Fibroblast of skin of right quadriceps (primary cell): ENCODE data around the gene SMURF1.
"Not testable (repeated sequence)": the region's sequence is repeated elsewhere in the genome, so short reads cannot be mapped to it uniquely, and the experiment has no call there.

ENCODE experiments used
- DNase-seq: peaks from one replicate; pipeline ENCODE4 v3.0.0-alpha.2; 2013

SMURF1 gene

DNA sequence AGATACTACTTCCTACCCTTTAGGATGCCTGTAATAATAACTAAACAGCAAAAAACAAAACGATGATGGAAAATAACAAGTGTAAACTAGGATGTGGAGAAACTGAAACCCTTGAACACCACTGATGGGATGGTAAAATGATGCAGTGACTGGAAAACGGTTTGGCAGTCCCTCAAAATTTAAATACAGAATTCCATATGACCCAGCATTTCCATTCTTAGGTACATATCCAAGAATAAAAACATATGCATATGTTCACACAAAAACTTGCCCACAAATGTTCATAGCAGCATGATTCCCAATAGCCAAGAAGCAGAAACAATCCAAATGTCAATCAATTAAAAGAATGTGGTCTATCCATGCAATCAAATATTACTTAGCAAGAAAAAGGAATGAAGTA is 25.8 kb downstream of the SMURF1 start:
- no peak for DNase-seq

- DNase-seq: no peak
Measured at GRCh38 chr7:99116144-99116543, 27.8 kb downstream of the SMURF1 start.

DNA sequence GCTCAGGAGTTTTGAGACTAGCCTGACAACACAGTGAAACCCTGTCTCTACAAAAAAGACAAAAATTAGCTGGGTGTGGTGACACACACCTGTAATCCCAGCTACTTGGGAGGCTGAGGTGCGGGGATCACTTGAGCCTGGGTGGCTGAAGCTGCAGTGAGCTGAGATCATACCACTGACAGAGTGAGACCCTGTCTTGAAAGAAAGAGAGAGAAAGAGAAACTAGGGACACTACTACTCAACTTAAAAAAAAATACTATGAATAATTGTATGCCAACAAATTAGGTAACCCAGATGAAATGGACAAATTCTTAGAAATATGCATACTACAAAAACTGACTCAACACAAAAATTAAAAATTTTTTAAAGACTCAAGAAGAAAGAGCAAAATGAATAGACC is 28.5 kb downstream of the SMURF1 start:
- DNase-seq: no peak

- DNase-seq: no peak
Measured at GRCh38 chr7:99112979-99113378, 30.9 kb downstream of the SMURF1 start.

DNA sequence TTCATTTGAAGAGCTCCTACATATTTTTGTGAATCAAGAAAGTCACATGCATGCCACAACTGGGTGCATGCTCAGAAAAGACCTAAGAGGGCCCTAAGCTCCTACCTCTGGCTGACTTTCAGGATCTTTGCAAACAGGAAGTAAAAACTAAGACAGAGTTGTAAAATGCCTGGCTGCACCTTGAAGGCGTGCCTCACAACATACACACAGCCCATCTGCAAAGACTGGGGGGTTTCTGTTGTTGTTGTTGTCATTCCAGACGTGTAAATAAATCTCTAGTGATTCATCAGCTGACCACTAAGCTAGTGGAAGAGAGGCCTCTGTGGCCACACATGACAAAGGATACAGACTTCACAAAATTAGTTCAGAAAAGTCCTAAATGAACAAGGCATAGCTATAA is 31.8 kb downstream of the SMURF1 start:
- no peak for DNase-seq

- DNase-seq: no peak
Measured at GRCh38 chr7:99111591-99111990, 32.3 kb downstream of the SMURF1 start.

GRCh38 chr7:99109108-99110051 is 34.5 kb downstream of the SMURF1 start:
- DNase-seq: no peak

GRCh38 chr7:99108613-99109012 is 35.3 kb downstream of the SMURF1 start:
- DNase-seq: peak; percentile 78

DNA sequence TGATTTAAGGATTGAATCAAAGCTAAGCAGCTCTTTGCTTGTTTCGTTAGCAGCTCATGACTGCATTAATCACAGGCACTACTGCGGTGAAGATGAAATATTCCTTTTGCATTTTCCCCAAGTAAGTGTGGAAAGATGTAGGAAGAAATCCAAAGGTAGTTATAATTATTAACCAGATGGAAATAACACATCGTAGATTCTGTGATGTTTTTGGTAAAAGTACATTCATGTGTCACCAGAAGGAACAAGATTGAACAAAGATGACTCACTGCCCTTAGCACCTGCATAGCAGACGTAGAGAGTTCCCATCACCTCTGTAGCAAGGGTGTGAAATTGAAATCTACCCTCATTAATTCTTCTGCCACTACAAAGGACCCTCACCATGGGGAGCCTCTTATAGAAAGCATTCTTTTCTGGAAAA is 37.1 kb downstream of the SMURF1 start:
- DNase-seq: no peak

GRCh38 chr7:99106411-99106810 is 37.5 kb downstream of the SMURF1 start:
- DNase-seq: no peak

DNA sequence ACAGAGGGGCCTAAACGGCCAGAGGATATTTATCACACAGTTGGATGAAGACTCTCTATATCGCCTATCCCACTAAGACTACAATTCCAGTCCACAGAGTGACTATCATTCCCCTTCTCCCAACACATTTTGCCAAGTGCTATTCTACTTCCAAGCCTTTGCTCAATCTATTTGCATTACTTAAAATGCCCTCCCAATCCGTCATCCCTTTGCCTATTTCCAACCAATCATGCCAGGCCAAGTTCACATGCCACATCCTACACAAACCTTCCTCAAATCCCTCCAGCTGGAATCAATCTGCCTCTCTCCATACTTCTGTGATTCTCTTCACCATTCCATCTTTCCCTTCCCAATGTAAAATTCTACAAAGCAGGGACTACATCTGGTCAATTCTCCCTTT is 38.2 kb downstream of the SMURF1 start:
- DNase-seq: no peak

- DNase-seq: no peak
Measured at GRCh38 chr7:99104631-99105030, 39.3 kb downstream of the SMURF1 start.

DNA sequence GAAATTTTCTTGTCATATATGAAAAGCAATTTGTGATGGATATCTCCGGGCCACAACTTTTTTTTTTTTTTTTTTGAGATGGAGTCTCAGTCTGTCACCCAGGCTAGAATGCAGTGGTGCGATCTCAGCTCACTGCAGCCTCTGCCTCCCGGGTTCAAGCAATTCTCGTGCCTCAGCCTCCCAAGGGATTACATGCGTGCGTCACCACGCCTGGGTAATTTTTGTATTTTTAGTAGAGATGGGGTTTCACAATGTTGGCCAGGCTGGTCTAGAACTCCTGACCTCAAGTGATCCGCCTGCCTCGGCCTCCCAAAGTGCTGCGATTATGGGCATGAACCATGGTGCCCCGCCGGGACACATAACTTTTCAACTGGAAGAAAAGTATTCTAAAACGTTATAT is 40.1 kb downstream of the SMURF1 start:
- not testable (repeated sequence) for DNase-seq

DNA sequence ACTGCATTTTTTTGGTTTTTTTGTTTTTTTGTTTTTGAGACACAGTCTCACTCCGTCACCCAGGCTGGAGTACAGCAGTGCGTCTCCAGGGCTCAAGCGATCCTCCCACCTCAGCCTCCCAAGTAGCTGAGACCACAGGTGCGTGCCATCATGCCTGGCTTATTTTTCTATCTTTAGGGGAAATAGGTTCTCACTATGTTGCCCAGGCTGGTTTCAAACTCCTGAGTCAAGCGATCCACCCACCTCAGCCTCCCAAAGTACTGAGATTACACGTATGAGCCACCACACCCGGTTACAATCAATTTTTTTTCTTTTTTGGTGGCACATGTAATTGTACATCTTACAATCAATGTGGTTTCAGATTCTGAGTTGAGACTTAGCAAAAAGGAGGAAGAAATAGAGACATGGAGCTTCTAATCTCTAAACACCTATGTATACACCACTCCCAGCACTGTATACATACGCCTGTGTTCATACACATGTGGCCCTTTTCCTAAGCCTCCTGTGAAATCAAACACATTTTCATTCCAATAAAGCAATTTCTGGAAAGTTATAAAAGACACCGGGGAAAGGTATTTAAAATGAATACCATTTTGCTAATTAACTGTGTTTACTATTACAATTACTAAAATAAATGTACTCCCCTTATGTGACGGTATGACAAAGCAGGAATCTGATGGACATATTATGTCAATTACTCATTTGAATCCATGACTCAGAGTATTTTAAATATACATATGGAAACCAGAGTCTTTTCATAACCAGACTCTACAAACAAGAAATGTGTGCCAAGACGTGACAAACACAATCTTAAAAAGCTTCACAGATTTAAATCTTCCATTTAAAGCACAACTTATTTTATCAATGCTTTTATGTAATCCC is 40.9 kb downstream of the SMURF1 start:
- DNase-seq: peak; percentile 83

DNA sequence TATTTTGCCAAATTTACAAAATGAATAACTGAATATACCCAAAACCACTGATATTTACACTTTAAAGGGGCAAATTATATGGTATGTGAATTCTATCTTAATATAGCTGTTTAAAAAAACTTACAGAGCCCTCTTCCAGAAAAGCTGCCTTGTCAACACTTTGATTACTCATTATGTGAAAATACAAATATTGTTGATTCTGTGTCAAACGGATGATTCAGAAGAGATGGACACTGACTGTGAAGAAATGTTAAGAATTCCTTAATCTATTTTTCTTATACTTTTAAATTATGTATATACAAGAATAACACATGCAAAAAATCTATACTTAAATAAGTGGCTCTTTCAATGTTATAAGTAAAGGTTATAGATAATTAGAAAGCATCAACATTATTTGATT is 41.5 kb downstream of the SMURF1 start:
- no peak for DNase-seq

DNA sequence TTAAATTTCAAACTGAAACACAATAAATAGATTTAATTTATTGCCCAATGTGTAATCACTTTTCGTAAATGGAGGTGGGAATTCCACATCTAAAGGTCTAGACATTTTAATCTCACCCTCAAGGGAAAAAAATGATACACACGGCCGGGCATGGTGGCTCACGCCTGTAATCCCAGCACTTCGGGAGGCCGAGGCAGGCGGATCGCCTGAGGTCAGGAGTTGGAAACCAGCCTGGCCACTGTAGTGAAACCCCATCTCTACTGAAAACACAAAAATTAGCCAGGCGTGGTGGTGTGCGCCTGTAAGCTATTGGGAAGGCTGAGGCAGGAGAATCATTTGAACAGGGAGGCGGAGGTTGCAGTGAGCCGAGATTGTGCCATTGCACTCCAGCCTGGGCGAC is 42.4 kb downstream of the SMURF1 start:
- DNase-seq: not testable (repeated sequence)

GRCh38 chr7:99099499-99100077 is 44.3 kb downstream of the SMURF1 start:
- DNase-seq: peak; percentile 54

GRCh38 chr7:99098824-99099498 is 44.9 kb downstream of the SMURF1 start:
- no peak for DNase-seq

GRCh38 chr7:99098286-99098823 is 45.6 kb downstream of the SMURF1 start:
- no peak for DNase-seq

DNA sequence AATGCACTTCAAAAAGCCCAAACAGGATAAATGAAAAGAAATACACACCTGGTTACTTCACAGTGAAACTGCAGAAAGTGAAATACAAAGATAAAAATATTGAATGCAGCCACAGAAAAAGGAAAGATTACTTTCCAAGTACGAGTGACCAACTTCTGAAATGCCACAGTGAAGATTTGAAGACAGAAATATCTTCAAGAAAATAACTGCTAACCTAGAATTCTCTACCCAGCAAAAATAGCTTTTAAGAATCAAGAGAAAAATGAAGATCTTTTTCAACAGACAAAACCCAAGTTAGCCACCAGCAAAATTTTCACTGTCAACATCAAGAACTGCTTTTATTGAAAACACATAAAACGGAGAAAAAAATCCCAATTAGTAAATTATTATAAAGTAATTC is 46.2 kb downstream of the SMURF1 start:
- no peak for DNase-seq

DNA sequence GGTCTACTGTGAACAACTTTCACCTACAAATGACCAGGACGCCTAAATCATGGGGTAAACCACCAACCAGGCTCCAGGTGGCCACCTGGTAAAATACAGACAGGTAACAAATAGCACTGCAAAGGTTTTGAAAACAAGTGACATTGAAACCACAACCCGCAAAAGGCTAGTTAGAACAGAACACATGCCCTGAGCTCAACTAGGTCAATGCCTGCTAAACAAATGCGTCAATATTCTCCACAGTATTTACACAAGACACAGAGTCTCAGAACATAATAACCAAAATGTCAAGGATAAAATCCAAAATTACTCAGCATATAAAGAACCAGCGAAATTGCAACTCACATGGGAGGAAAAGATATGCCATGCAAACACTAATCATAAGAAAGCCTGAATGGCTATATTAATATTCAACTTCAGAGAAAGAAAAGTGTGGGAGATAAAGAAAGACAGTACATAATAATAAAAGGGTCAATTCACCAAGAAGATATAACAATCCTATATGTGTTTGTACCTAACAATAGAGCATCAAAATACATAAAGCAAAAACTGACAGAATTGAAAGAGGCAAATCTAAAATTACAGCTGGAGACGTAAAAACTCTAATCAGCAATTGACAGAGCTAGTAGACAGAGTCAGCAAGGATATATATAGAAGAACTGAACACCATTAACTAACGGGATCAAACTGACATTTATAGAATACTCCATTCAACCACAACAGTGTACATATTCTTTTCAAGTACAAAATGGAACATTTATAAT is 47.6 kb downstream of the SMURF1 start:
- DNase-seq: no peak

GRCh38 chr7:99095698-99096097 is 48.2 kb downstream of the SMURF1 start:
- no peak for DNase-seq
